WTC11 (cell line): ENCODE results near the gene SULT2B1. TPM values are rescaled to one million over a fixed set of nuclear protein-coding genes. Genes with fewer than 3 reads are reported as not detected.
"Not testable (repeated sequence)": the region's sequence is repeated elsewhere in the genome, so short reads cannot be mapped to it uniquely, and the experiment has no call there.

ENCODE experiments used
- ATAC-seq: fragments of 200-7000 bp; cut with Tn5 transposase; 2 replicates; pipeline ENCODE4 v1.10.0; 2021; ENCODE audit warnings: mild to moderate bottlenecking, moderate library complexity
- CTCF ChIA-PET: fragments of 300-600 bp; sonication (Branson Sonifier 250); formaldehyde crosslinking; loops from one replicate; lab custom pipeline; 2021; ENCODE audit warnings: antibody characterized with exemption; lab: Charles Lee
- POLR2A ChIA-PET: fragments of 350-600 bp; sonication (Branson Sonifier 250); formaldehyde crosslinking; loops from one replicate; lab custom pipeline; 2021; ENCODE audit warnings: antibody characterized with exemption; lab: Charles Lee
- DNase-seq: peaks from one replicate; pipeline ENCODE4 v3.0.0; 2021; ENCODE audit warnings: low spot score
- H3K27ac Mint-ChIP-seq: 2 replicates; pipeline ENCODE4 v1.8.0; 2021; ENCODE audit warnings: mixed read lengths
- H3K27me3 Mint-ChIP-seq: 2 replicates; pipeline ENCODE4 v1.8.0; 2021; ENCODE audit warnings: low read depth, mild to moderate bottlenecking, moderate library complexity, mixed read lengths
- H3K36me3 Mint-ChIP-seq: 2 replicates; pipeline ENCODE4 v1.8.0; 2021; ENCODE audit warnings: mixed read lengths
- H3K4me1 Mint-ChIP-seq: 2 replicates; pipeline ENCODE4 v1.8.0; 2022; ENCODE audit warnings: mixed read lengths
- H3K4me3 Mint-ChIP-seq: 2 replicates; pipeline ENCODE4 v1.8.0; 2021; ENCODE audit warnings: mild to moderate bottlenecking, moderate library complexity, mixed read lengths
- H3K9me3 Mint-ChIP-seq: 2 replicates; pipeline ENCODE4 v1.8.0; 2021; ENCODE audit warnings: mixed read lengths
- CREB1 ChIP-seq: sonication (generic); formaldehyde crosslinking; IDR thresholded peaks from 2 replicates; pipeline ENCODE4 v1.8.0; 2023; ENCODE audit warnings: mild to moderate bottlenecking, missing genetic modification reagents
- EMX1 ChIP-seq: fragments of 250-450 bp; sonication (Bioruptor Pico); IDR thresholded peaks from 2 replicates; pipeline ENCODE4 v1.8.0; 2021; ENCODE audit warnings: mild to moderate bottlenecking
- ETV6 ChIP-seq: sonication (generic); formaldehyde crosslinking; IDR thresholded peaks from 2 replicates; pipeline ENCODE4 v1.8.1; 2022; ENCODE audit warnings: mild to moderate bottlenecking, missing genetic modification reagents
- GRHL2 ChIP-seq: fragments of 250-450 bp; sonication (Bioruptor Pico); IDR thresholded peaks from 2 replicates; pipeline ENCODE4 v1.8.0; 2022; ENCODE audit warnings: mild to moderate bottlenecking, moderate library complexity; ENCODE audit not compliant: insufficient replicate concordance, severe bottlenecking
- HMGA2 ChIP-seq: fragments of 250-450 bp; sonication (Bioruptor Pico); IDR thresholded peaks from 2 replicates; pipeline ENCODE4 v1.4.0; 2021; ENCODE audit warnings: mild to moderate bottlenecking, moderate library complexity
- JAZF1 ChIP-seq: fragments of 250-450 bp; sonication (Bioruptor Pico); IDR thresholded peaks from 2 replicates; pipeline ENCODE4 v1.9.0; 2021; ENCODE audit warnings: moderate library complexity, mild to moderate bottlenecking, inconsistent platforms
- KAT7 ChIP-seq: sonication (generic); formaldehyde crosslinking; IDR thresholded peaks from 2 replicates; pipeline ENCODE4 v1.8.1; 2023; ENCODE audit warnings: missing genetic modification reagents, mild to moderate bottlenecking, borderline replicate concordance
- MXD4 ChIP-seq: fragments of 250-450 bp; sonication (Bioruptor Pico); IDR thresholded peaks from 2 replicates; pipeline ENCODE4 v1.8.0; 2021; ENCODE audit warnings: mild to moderate bottlenecking, moderate library complexity, borderline replicate concordance
- RELA ChIP-seq: sonication (generic); formaldehyde crosslinking; IDR thresholded peaks from 2 replicates; pipeline ENCODE4 v1.8.1; 2022; ENCODE audit warnings: missing genetic modification reagents, mild to moderate bottlenecking, borderline replicate concordance
- ZNF121 ChIP-seq: sonication (generic); formaldehyde crosslinking; IDR thresholded peaks from 2 replicates; pipeline ENCODE4 v1.8.0; 2023; ENCODE audit warnings: missing genetic modification reagents
- ZNF138 ChIP-seq: sonication (generic); formaldehyde crosslinking; conservative IDR thresholded peaks from 2 replicates; pipeline ENCODE4 v1.8.1; 2022; ENCODE audit warnings: mild to moderate bottlenecking, moderate library complexity, missing genetic modification reagents
- ZNF396 ChIP-seq: fragments of 250-450 bp; sonication (Bioruptor Pico); IDR thresholded peaks from 2 replicates; pipeline ENCODE4 v1.8.0; 2021; ENCODE audit warnings: mild to moderate bottlenecking, moderate library complexity, borderline replicate concordance
- total RNA-seq: library from RNA; stranded (reverse); gene quantifications from 3 replicates; pipeline ENCODE4 v1.2.3, GENCODE V29; 2021
- TF ChIP-seq, protein P1 (sequence below): fragments of 250-450 bp; sonication (Bioruptor Pico); IDR thresholded peaks from 2 replicates; pipeline ENCODE4 v1.9.0; 2021; ENCODE audit warnings: moderate library complexity, mild to moderate bottlenecking, inconsistent platforms, borderline replicate concordance
- TF ChIP-seq, protein P2 (sequence below): sonication (generic); formaldehyde crosslinking; IDR thresholded peaks from 2 replicates; pipeline ENCODE4 v1.8.1; 2023; ENCODE audit warnings: mild to moderate bottlenecking, missing genetic modification reagents
- TF ChIP-seq, protein P3 (sequence below): sonication (generic); formaldehyde crosslinking; IDR thresholded peaks from 2 replicates; pipeline ENCODE4 v1.8.0; 2023; ENCODE audit warnings: mild to moderate bottlenecking, missing genetic modification reagents
- TF ChIP-seq, protein P4 (sequence below): sonication (generic); formaldehyde crosslinking; IDR thresholded peaks from 2 replicates; pipeline ENCODE4 v1.8.1; 2023; ENCODE audit warnings: mild to moderate bottlenecking, moderate library complexity, missing genetic modification reagents
- TF ChIP-seq, protein P5 (sequence below): sonication (generic); formaldehyde crosslinking; IDR thresholded peaks from 2 replicates; pipeline ENCODE4 v1.8.0; 2022; ENCODE audit warnings: mild to moderate bottlenecking, missing genetic modification reagents
- TF ChIP-seq, protein P6 (sequence below): sonication (generic); formaldehyde crosslinking; IDR thresholded peaks from 2 replicates; pipeline ENCODE4 v1.8.1; 2022; ENCODE audit warnings: low read depth, mild to moderate bottlenecking, moderate library complexity, missing genetic modification reagents, borderline replicate concordance

Gene SULT2B1
- total RNA-seq, 1 experiment from 2014 or later = 0.96 TPM

DNA sequence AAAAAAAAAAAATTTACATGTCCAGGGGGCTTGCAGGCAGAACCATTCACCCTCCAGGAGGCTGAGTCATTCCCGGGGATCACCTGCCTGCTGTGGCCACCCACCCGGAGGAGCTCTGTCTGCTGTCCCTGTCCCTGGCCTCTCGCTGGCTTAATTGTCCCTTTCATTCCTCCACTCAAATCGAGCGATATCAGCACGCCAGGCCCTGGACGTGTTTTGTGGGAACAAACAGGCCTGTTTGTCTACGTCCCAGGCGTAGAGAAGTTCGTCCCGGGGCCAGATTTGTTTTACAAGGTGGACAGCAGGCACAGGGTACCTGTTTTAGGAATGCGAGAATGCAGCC, 21.2 kb downstream of the SULT2B1 start:
- TF ChIP-seq RELA (no peak), GRHL2 (CRISPR knock-in tag) (no peak), ETV6 (no peak)
- H3K27me3 Mint-ChIP-seq = no peaks in the 10 kb centered on the region
- CTCF ChIA-PET = interaction anchor here (0.6 to 2.5 kb wide), 9 partner anchors 11 to 260 kb away, joined by 3 to 11 read pairs (median 4); no protein-coding TSS in a partner anchor
- H3K4me3 Mint-ChIP-seq = no peak overlapping the region
- peaks cover 15% of the 10 kb centered on the region for H3K4me1 Mint-ChIP-seq
- no peak for DNase-seq
- H3K36me3 Mint-ChIP-seq = no peaks in the 10 kb centered on the region
- POLR2A ChIA-PET = no interaction called here
- no peak overlapping the region for H3K27ac Mint-ChIP-seq
- H3K9me3 Mint-ChIP-seq = no peaks in the 10 kb centered on the region
- no peak for ATAC-seq

DNA sequence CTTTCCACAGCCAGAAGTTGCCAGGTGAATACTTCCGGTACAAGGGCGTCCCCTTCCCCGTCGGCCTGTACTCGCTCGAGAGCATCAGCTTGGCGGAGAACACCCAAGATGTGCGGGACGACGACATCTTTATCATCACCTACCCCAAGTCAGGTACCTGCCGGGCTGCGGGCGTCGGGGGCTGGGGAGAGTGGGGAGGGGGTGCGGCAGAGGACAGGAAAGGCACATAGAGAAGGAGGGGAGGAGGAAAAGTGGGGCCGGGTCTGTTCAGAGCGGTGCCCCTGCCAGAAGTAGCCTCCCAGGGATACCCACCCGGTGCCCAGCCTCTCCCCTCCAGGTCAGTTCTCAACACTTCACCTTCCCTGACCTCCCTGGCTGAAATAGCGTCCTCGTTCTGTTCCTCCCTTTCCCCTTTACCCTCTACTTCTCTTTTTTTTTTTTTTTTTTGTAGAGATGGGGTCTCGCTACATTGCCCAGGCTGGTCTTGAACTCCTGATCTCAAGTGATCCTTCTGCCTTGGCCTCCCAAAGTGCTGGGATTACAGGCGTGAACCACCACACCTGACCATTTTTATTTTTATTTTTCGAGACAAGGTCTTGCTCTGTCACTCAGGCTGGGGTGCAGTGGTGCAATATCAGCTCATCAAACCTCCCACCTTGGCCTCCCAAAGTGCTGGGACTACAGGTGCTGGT, 24.1 kb downstream of the SULT2B1 start:
- no peak for DNase-seq
- TF ChIP-seq, protein P1, sequence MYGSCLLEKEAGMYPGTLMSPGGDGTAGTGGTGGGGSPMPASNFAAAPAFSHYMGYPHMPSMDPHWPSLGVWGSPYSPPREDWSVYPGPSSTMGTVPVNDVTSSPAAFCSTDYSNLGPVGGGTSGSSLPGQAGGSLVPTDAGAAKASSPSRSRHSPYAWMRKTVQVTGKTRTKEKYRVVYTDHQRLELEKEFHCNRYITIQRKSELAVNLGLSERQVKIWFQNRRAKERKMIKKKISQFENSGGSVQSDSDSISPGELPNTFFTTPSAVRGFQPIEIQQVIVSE (CRISPR knock-in tag) = no peak
- no peak for TF ChIP-seq MXD4
- TF ChIP-seq, protein P2, sequence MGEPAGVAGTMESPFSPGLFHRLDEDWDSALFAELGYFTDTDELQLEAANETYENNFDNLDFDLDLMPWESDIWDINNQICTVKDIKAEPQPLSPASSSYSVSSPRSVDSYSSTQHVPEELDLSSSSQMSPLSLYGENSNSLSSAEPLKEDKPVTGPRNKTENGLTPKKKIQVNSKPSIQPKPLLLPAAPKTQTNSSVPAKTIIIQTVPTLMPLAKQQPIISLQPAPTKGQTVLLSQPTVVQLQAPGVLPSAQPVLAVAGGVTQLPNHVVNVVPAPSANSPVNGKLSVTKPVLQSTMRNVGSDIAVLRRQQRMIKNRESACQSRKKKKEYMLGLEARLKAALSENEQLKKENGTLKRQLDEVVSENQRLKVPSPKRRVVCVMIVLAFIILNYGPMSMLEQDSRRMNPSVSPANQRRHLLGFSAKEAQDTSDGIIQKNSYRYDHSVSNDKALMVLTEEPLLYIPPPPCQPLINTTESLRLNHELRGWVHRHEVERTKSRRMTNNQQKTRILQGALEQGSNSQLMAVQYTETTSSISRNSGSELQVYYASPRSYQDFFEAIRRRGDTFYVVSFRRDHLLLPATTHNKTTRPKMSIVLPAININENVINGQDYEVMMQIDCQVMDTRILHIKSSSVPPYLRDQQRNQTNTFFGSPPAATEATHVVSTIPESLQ = no peak
- Mint-ChIP-seq H3K27ac (no peak overlapping the region), H3K4me3 (no peak overlapping the region), H3K27me3 (peaks cover 2% of the 10 kb centered on the region; the same call in 1 of the 2 replicates), H3K9me3 (no peaks in the 10 kb centered on the region), H3K36me3 (no peaks in the 10 kb centered on the region), H3K4me1 (peaks cover 9% of the 10 kb centered on the region)
- POLR2A ChIA-PET = no interaction called here
- CTCF ChIA-PET = interaction anchor here (0.7 kb wide), 1 partner anchor 222 kb away, joined by 3 read pairs; no protein-coding TSS in a partner anchor
- no peak for ATAC-seq

DNA sequence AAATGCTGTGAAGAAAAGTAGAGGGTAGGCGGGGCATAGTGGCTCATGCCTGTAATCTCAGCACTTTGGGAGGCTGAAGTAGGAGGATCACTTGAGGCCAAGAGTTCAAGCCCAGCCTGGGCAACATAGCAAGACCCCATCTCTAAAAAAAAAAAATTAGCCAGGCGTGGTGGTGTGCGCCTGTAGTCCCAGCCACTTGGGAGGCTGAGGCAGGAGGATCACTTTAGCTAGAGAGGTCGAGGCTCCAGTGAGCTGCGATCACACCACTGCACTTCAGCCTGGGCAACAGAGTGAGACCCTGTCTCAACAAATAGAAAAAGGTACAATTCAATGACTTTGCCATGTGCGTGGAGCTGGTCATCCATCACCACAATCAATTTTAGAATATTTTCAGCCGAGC, 25.9 kb downstream of the SULT2B1 start:
- H3K9me3 Mint-ChIP-seq, DNase-seq, H3K4me3 Mint-ChIP-seq, H3K27me3 Mint-ChIP-seq, H3K36me3 Mint-ChIP-seq: not testable (repeated sequence)
- CTCF ChIA-PET = interaction anchor here (0.7 to 1.0 kb wide), 2 partner anchors 11 to 72 kb away, joined by 3 to 4 read pairs; no protein-coding TSS in a partner anchor
- peak; percentile 68; the same call in 1 of the 2 replicates for TF ChIP-seq ZNF121
- TF ChIP-seq, all 79 proteins: peak for 1; not testable (repeated sequence) for 78
- ATAC-seq, POLR2A ChIA-PET, H3K4me1 Mint-ChIP-seq, H3K27ac Mint-ChIP-seq: not testable (repeated sequence)

DNA sequence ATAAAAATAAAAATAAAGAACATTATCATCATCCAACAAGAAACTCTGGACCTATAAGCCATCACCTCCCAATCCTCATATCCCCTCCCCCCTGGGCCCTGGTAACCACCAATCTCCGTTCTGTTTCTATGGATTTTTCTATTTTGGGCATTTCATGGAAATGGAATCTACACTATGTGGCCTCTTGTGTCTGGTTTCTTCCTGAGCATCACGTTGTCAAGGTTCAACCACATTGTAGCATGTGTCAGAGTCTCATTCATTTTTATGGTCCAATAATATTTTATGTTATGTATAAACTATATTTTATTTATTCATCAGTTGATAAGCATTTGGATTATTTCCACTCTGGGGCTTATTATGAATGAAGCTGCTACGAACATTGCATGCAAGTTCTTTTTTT, 26.9 kb downstream of the SULT2B1 start:
- Mint-ChIP-seq H3K4me1 (peaks cover under 1% of the 10 kb centered on the region; the same call in 1 of the 2 replicates), H3K27ac (no peak overlapping the region), H3K4me3 (no peak overlapping the region), H3K36me3 (no peaks in the 10 kb centered on the region), H3K9me3 (no peaks in the 10 kb centered on the region), H3K27me3 (peaks cover 2% of the 10 kb centered on the region; the same call in 1 of the 2 replicates)
- DNase-seq (no peak), ATAC-seq (no peak)
- CTCF ChIA-PET = interaction anchor here (1.0 to 1.6 kb wide), 2 partner anchors 10 to 73 kb away, joined by 4 to 9 read pairs; no protein-coding TSS in a partner anchor
- POLR2A ChIA-PET = no interaction called here
- no peak for TF ChIP-seq HMGA2 (CRISPR knock-in tag)
- TF ChIP-seq, protein P3, sequence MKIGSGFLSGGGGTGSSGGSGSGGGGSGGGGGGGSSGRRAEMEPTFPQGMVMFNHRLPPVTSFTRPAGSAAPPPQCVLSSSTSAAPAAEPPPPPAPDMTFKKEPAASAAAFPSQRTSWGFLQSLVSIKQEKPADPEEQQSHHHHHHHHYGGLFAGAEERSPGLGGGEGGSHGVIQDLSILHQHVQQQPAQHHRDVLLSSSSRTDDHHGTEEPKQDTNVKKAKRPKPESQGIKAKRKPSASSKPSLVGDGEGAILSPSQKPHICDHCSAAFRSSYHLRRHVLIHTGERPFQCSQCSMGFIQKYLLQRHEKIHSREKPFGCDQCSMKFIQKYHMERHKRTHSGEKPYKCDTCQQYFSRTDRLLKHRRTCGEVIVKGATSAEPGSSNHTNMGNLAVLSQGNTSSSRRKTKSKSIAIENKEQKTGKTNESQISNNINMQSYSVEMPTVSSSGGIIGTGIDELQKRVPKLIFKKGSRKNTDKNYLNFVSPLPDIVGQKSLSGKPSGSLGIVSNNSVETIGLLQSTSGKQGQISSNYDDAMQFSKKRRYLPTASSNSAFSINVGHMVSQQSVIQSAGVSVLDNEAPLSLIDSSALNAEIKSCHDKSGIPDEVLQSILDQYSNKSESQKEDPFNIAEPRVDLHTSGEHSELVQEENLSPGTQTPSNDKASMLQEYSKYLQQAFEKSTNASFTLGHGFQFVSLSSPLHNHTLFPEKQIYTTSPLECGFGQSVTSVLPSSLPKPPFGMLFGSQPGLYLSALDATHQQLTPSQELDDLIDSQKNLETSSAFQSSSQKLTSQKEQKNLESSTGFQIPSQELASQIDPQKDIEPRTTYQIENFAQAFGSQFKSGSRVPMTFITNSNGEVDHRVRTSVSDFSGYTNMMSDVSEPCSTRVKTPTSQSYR = no peak
- no peak for TF ChIP-seq ZNF138 (CRISPR knock-in tag)
- no peak for TF ChIP-seq EMX1 (CRISPR knock-in tag)
- TF ChIP-seq, protein P4, sequence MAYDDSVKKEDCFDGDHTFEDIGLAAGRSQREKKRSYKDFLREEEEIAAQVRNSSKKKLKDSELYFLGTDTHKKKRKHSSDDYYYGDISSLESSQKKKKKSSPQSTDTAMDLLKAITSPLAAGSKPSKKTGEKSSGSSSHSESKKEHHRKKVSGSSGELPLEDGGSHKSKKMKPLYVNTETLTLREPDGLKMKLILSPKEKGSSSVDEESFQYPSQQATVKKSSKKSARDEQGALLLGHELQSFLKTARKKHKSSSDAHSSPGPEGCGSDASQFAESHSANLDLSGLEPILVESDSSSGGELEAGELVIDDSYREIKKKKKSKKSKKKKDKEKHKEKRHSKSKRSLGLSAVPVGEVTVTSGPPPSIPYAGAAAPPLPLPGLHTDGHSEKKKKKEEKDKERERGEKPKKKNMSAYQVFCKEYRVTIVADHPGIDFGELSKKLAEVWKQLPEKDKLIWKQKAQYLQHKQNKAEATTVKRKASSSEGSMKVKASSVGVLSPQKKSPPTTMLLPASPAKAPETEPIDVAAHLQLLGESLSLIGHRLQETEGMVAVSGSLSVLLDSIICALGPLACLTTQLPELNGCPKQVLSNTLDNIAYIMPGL (CRISPR knock-in tag) = no peak
- TF ChIP-seq, protein P5, sequence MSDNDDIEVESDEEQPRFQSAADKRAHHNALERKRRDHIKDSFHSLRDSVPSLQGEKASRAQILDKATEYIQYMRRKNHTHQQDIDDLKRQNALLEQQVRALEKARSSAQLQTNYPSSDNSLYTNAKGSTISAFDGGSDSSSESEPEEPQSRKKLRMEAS = no peak
- no peak for TF ChIP-seq ZNF396 (CRISPR knock-in tag)
- no peak for TF ChIP-seq CREB1 (CRISPR knock-in tag)
- TF ChIP-seq KAT7 (CRISPR knock-in tag) = no peak
- TF ChIP-seq, protein P6, sequence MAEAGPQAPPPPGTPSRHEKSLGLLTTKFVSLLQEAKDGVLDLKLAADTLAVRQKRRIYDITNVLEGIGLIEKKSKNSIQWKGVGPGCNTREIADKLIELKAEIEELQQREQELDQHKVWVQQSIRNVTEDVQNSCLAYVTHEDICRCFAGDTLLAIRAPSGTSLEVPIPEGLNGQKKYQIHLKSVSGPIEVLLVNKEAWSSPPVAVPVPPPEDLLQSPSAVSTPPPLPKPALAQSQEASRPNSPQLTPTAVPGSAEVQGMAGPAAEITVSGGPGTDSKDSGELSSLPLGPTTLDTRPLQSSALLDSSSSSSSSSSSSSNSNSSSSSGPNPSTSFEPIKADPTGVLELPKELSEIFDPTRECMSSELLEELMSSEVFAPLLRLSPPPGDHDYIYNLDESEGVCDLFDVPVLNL (CRISPR knock-in tag) = no peak
- TF ChIP-seq JAZF1 (CRISPR knock-in tag) = no peak
